ENCODE results near the gene BRWD1.
"Not testable (repeated sequence)": the region's sequence is repeated elsewhere in the genome, so short reads cannot be mapped to it uniquely, and the experiment has no call there.

DNA sequence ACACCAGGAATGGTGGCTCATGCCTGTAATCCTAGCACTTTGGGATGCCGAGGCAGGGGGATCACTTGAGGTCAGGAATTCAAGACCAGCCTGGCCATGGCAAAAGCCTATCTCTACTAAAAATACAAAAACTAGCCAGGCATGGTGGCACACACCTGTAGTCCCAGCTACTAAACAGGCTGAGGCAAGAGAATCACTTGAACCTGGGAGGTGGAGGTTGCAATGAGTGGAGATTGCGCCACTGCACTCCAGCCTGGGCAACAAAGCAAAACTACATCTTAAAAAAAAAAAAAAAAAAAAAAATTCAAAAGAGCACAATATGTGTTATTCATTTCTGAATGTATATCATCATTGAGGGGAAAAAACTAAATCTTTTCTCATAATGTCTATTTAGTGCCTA is 92.6 kb downstream of the BRWD1 start:
- not testable (repeated sequence) for TF ChIP-seq CTCF (IDR thresholded peaks at IDR 0.05; ENCODE audit: borderline replicate concordance, extremely low read depth, low read length, poor library complexity, severe bottlenecking); EZH2 (IDR thresholded peaks at IDR 0.05; ENCODE audit: borderline replicate concordance, low read depth, low read length, severe bottlenecking)
